ENCODE measurements around the gene CLSTN2.

The CLSTN2 gene

GRCh38 chr3:140455521-140456214 is 520.7 kb downstream of the CLSTN2 start:
- DNase-seq (ENCODE audit: low spot score) = no peak

- no peak for DNase-seq (ENCODE audit: low spot score)
Measured at GRCh38 chr3:140456974-140457373, 522.0 kb downstream of the CLSTN2 start.

- DNase-seq (ENCODE audit: low spot score) = no peak
Measured at GRCh38 chr3:140459462-140459861, 524.5 kb downstream of the CLSTN2 start.

GRCh38 chr3:140461250-140461649 is 526.3 kb downstream of the CLSTN2 start:
- no peak for DNase-seq (ENCODE audit: low spot score)

- DNase-seq (ENCODE audit: low spot score) = no peak
Measured at GRCh38 chr3:140463355-140463754, 528.4 kb downstream of the CLSTN2 start.

GRCh38 chr3:140465988-140466387 is 531.0 kb downstream of the CLSTN2 start:
- no peak for DNase-seq (ENCODE audit: low spot score)

GRCh38 chr3:140466535-140466934 is 531.5 kb downstream of the CLSTN2 start:
- DNase-seq (ENCODE audit: low spot score) = no peak

GRCh38 chr3:140467104-140467577 is 532.2 kb downstream of the CLSTN2 start:
- DNase-seq (ENCODE audit: low spot score) = peak; percentile 93

- no peak for DNase-seq (ENCODE audit: low spot score)
Measured at GRCh38 chr3:140467796-140468315, 532.9 kb downstream of the CLSTN2 start.

GRCh38 chr3:140468407-140468806 is 533.4 kb downstream of the CLSTN2 start:
- DNase-seq (ENCODE audit: low spot score) = no peak

GRCh38 chr3:140469491-140469890 is 534.5 kb downstream of the CLSTN2 start:
- peak; percentile 84 for DNase-seq (ENCODE audit: low spot score)

GRCh38 chr3:140470211-140470610 is 535.2 kb downstream of the CLSTN2 start:
- no peak for DNase-seq (ENCODE audit: low spot score)

GRCh38 chr3:140470962-140471361 is 536.0 kb downstream of the CLSTN2 start:
- DNase-seq (ENCODE audit: low spot score) = peak; percentile 76

GRCh38 chr3:140472306-140473020 is 537.5 kb downstream of the CLSTN2 start:
- DNase-seq (ENCODE audit: low spot score) = peak; percentile 60

GRCh38 chr3:140487566-140487965 is 552.6 kb downstream of the CLSTN2 start:
- DNase-seq (ENCODE audit: low spot score) = no peak

- DNase-seq (ENCODE audit: low spot score) = peak; percentile 44
Measured at GRCh38 chr3:140493271-140493670, 558.3 kb downstream of the CLSTN2 start.

- DNase-seq (ENCODE audit: low spot score) = no peak
Measured at GRCh38 chr3:140494970-140495369, 560.0 kb downstream of the CLSTN2 start.

- no peak for DNase-seq (ENCODE audit: low spot score)
Measured at GRCh38 chr3:140497331-140497730, 562.3 kb downstream of the CLSTN2 start.

GRCh38 chr3:140499114-140499757 is 564.3 kb downstream of the CLSTN2 start:
- DNase-seq (ENCODE audit: low spot score) = peak; percentile 49

- DNase-seq (ENCODE audit: low spot score) = no peak
Measured at GRCh38 chr3:140500473-140500872, 565.5 kb downstream of the CLSTN2 start.

GRCh38 chr3:140501061-140501769 is 566.2 kb downstream of the CLSTN2 start:
- DNase-seq (ENCODE audit: low spot score) = peak; percentile 86

GRCh38 chr3:140501770-140502364 is 566.9 kb downstream of the CLSTN2 start:
- no peak for DNase-seq (ENCODE audit: low spot score)

Data from kidney tubule cell (primary cell).